A673 (cell line): ENCODE results near the gene SPRR1B. TPM values are rescaled to one million over a fixed set of nuclear protein-coding genes. Genes with fewer than 3 reads are reported as not detected.
"Not testable (repeated sequence)": the region's sequence is repeated elsewhere in the genome, so short reads cannot be mapped to it uniquely, and the experiment has no call there.

Experiments
- BruUV-seq: library from RNA; stranded (reverse); fragments of 400-500 nt; replicated peaks from 2 replicates; lab custom pipeline; 2021; lab: Mats Ljungman, UMichigan
- CTCF ChIA-PET: fragments of 300-600 bp; sonication (Branson Sonifier 250); formaldehyde crosslinking; loops from one replicate; lab custom pipeline; 2022; ENCODE audit warnings: antibody characterized with exemption; lab: Charles Lee
- POLR2A ChIA-PET: fragments of 300-600 bp; sonication (Branson Sonifier 250); formaldehyde crosslinking; loops from one replicate; lab custom pipeline; 2022; ENCODE audit warnings: antibody characterized with exemption; ENCODE audit not compliant: low non-redundant PET; lab: Charles Lee
- DNase-seq: peaks from one replicate; pipeline ENCODE4 v3.0.0-alpha.2; 2015; ENCODE audit warnings: low spot score
- H3K27ac ChIP-seq: fragments of 200-600 bp; sonication (generic); 2 replicates; pipeline ENCODE4 v1.5.1; 2016; ENCODE audit warnings: mixed run types, low read depth, mild to moderate bottlenecking, mixed read lengths, antibody characterized with exemption, low read length; ENCODE audit not compliant: poor library complexity, severe bottlenecking
- H3K27me3 ChIP-seq: fragments of 200-600 bp; sonication (generic); replicated peaks from 2 replicates; pipeline ENCODE4 v1.6.1; 2017; ENCODE audit warnings: mixed run types, low read depth, mild to moderate bottlenecking, mixed read lengths, antibody characterized with exemption, low read length; ENCODE audit not compliant: insufficient read depth, poor library complexity
- H3K36me3 ChIP-seq: fragments of 200-600 bp; sonication (generic); 2 replicates; pipeline ENCODE4 v1.6.1; 2016; ENCODE audit warnings: mixed run types, mild to moderate bottlenecking, mixed read lengths, antibody characterized with exemption, low read length; ENCODE audit not compliant: insufficient read depth, poor library complexity, severe bottlenecking
- H3K4me1 ChIP-seq: fragments of 200-600 bp; sonication (generic); 2 replicates; pipeline ENCODE4 v1.6.1; 2017; ENCODE audit warnings: mixed run types, mild to moderate bottlenecking, mixed read lengths, antibody characterized with exemption, low read length; ENCODE audit not compliant: insufficient read depth, poor library complexity, severe bottlenecking
- H3K4me3 ChIP-seq: fragments of 200-600 bp; sonication (generic); 2 replicates; pipeline ENCODE4 v1.5.1; 2016; ENCODE audit warnings: low read depth, mixed run types, mild to moderate bottlenecking, mixed read lengths, low read length; ENCODE audit not compliant: poor library complexity, severe bottlenecking
- H3K9me3 ChIP-seq: fragments of 200-600 bp; sonication (generic); 2 replicates; pipeline ENCODE4 v1.6.1; 2016; ENCODE audit warnings: mixed run types, low read depth, mild to moderate bottlenecking, mixed read lengths, antibody characterized with exemption, low read length; ENCODE audit not compliant: poor library complexity, severe bottlenecking
- EZH2 ChIP-seq: fragments of 200-600 bp; sonication (generic); IDR thresholded peaks from 2 replicates; pipeline ENCODE4 v1.6.1; 2017; ENCODE audit warnings: borderline replicate concordance, low read depth, mild to moderate bottlenecking, mixed read lengths, antibody characterized with exemption, low read length; ENCODE audit not compliant: poor library complexity, severe bottlenecking
- intact Hi-C: fragments of 100-400 bp; cut with micrococcal nuclease; formaldehyde crosslinking; loops from one replicate; pipeline ENCODE4 v1.10.0; 2022; ENCODE audit not compliant: unreplicated experiment
- total RNA-seq: library from RNA; stranded (reverse); gene quantifications from 2 replicates; pipeline ENCODE4 v1.2.3, GENCODE V29; 2021
- TF ChIP-seq, protein P1 (sequence below): fragments of 300-800, 200-600 bp; sonication (generic); conservative IDR thresholded peaks from 2 replicates; pipeline ENCODE4 v1.5.1; 2017; ENCODE audit warnings: low read depth, mild to moderate bottlenecking, antibody characterized with exemption, low read length, moderate library complexity, mixed read lengths

Gene SPRR1B
- total RNA-seq, 1 experiment from 2014 or later = not detected

DNA sequence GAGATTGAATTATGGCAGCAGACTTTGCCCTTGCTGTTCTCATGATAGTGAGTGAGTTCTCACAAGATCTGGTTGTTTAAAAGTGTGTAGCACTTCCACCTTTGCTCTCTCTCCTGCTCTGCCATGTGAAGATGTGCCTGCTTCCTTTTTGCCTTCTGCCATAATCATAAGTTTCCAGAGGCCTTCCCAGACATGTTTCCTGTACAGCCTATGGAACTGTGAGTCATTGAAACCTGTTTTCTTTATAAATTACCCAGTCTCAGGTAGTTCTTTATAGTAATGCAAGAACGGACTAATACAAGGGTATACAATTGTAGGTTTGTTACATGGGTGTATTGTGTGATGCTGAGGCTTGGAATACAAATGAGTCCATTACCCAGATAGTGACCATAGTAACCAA, 4.2 kb downstream of the SPRR1B start:
- Histone ChIP-seq H3K36me3 (no peaks in the 10 kb centered on the region), H3K27ac (no peak overlapping the region), H3K4me3 (no peak overlapping the region), H3K4me1 (no peaks in the 10 kb centered on the region), H3K9me3 (no peaks in the 10 kb centered on the region), H3K27me3 (peaks cover 10% of the 10 kb centered on the region)
- BruUV-seq = no TSS peak
- ChIA-PET POLR2A (no interaction called here), CTCF (no interaction called here)
- no peak for TF ChIP-seq EZH2
- TF ChIP-seq, protein P1, sequence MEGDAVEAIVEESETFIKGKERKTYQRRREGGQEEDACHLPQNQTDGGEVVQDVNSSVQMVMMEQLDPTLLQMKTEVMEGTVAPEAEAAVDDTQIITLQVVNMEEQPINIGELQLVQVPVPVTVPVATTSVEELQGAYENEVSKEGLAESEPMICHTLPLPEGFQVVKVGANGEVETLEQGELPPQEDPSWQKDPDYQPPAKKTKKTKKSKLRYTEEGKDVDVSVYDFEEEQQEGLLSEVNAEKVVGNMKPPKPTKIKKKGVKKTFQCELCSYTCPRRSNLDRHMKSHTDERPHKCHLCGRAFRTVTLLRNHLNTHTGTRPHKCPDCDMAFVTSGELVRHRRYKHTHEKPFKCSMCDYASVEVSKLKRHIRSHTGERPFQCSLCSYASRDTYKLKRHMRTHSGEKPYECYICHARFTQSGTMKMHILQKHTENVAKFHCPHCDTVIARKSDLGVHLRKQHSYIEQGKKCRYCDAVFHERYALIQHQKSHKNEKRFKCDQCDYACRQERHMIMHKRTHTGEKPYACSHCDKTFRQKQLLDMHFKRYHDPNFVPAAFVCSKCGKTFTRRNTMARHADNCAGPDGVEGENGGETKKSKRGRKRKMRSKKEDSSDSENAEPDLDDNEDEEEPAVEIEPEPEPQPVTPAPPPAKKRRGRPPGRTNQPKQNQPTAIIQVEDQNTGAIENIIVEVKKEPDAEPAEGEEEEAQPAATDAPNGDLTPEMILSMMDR = no peak
- no peak for DNase-seq
- intact Hi-C loops = no loop called here

DNA sequence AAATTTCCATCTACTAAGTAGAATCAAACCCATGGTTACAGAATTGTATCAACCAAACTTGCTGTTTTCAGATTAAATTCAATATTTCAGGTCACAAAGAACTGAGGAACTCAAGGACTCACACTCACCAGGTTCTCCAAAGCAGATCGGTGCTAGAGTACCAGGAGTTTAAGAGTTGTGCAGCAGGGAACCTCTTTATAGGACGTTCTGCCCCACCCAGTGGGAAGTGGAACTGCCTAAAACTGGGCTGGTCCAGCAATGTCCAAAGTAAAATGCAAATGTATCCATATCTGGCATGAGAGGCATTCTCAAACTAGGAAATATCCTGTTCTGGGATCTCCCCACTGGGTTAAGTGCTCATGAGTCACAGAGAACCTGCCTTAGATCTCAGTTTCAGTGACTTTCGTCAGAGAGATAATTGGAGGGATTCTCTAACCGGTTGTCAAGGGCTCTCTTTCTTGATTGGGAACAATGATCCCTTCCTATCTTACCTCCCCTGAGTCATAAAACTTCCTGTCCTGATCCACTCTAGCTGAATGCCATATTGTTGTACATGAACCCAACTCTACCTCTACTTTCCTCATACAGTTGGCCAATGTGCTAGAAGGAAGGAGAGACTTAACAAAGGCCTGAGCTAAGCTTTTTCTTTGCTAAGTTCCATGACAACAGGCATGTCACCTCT, 10.1 kb downstream of the SPRR1B start, which contains the start of gene SPRR2D:
Gene SPRR2D (minus strand): TSS at position 171 of the 682 bp plus-strand sequence. CDS start 774 bp downstream, outside the sequence.
- Histone ChIP-seq H3K36me3 (no peaks in the 10 kb centered on the region), H3K4me1 (no peaks in the 10 kb centered on the region), H3K27me3 (peaks cover 39% of the 10 kb centered on the region), H3K27ac (no peak within 1 kb of the TSS), H3K4me3 (no peak within 1 kb of the TSS), H3K9me3 (no peaks in the 10 kb centered on the region)
- intact Hi-C loops = no loop called here
- no peak for TF ChIP-seq EZH2
- TF ChIP-seq, protein P1 = no peak
- DNase-seq = peak; percentile 6
- ChIA-PET CTCF (no interaction called here), POLR2A (no interaction called here)
- no TSS peak for BruUV-seq

DNA sequence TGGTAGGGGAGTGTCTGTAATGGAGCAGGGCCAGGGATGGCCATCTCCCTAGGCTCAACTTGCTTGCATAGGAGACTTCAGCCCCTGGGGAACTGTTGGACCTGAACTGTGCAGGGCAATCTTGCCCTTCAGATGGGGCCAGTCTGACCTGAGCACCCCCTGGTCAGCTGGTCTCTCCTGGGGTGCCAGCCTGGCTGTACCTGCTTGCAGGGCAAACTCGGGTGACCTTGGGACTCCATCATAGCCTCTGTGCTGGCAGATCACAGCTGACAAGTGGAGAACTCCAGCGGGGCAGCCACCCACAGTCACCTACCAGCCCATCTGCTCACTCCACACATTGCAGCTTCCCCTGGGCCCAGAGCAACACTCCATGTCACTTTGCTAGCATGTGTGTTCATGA, 18.2 kb downstream of the SPRR1B start:
- Histone ChIP-seq H3K4me1 (no peaks in the 10 kb centered on the region), H3K9me3 (no peaks in the 10 kb centered on the region), H3K27me3 (peaks cover 45% of the 10 kb centered on the region), H3K27ac (no peak overlapping the region), H3K36me3 (no peaks in the 10 kb centered on the region), H3K4me3 (no peak overlapping the region)
- ChIA-PET POLR2A (no interaction called here), CTCF (no interaction called here)
- intact Hi-C loops = no loop called here
- TF ChIP-seq, protein P1 = no peak
- no peak for TF ChIP-seq EZH2
- no peak for DNase-seq
- no TSS peak for BruUV-seq

DNA sequence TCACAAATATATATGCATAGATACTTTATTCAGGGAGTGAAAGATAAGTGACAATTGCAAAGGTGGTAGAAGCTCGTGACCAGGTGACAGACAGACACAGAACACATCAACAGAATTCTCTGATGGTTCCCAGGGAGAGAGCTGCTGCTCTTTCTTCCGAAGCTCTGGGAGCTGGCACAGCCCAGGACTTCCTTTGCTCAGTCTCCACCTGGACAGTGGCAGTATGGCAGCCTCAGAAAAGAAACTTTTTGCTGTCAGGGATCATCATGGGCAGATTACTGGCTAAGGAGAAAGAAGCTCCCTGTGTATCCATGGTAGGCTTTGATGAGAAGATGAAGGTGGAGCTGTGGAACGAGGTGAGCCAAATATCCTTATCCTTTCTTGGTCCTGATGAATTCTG, 25.1 kb downstream of the SPRR1B start:
- CTCF ChIA-PET, H3K4me1 ChIP-seq, H3K9me3 ChIP-seq, BruUV-seq, POLR2A ChIA-PET, H3K27ac ChIP-seq, DNase-seq, H3K36me3 ChIP-seq, H3K4me3 ChIP-seq: not testable (repeated sequence)
- intact Hi-C loops = loop anchor here (10.0 kb wide), 1 partner anchor 181 kb away; the partner anchor contains the start of gene SMCP
- peaks cover 53% of the 10 kb centered on the region for H3K27me3 ChIP-seq
